CD14-positive monocyte (primary cell): ENCODE results near the gene RNF19B. TPM values are rescaled to one million over a fixed set of nuclear protein-coding genes. Genes with fewer than 3 reads are reported as not detected.

Experiments
- DNase-seq, 3 donors: peaks; one replicate each; pipeline ENCODE4 v3.0.0-alpha.2; 2011 to 2022
- H2AFZ ChIP-seq: 2 replicates; pipeline ENCODE4 v1.6.0; 2012; ENCODE audit warnings: mild to moderate bottlenecking, low read depth, low read length, inconsistent platforms; ENCODE audit not compliant: insufficient read depth, poor library complexity, severe bottlenecking
- H3K27ac ChIP-seq, 2 donors: 1 replicate in 1 of 2; 2 replicates in 1 of 2; pipeline ENCODE4 v1.5.1; 2012 to 2013; ENCODE audit warnings: low read length in 2 of 2, control low read depth in 1 of 2, inconsistent platforms in 1 of 2, low read depth in 1 of 2, mild to moderate bottlenecking in 1 of 2
- H3K27me3 ChIP-seq, 2 donors: one replicate each; pipeline versions ENCODE4 v1.6.0 to v1.6.1; 2011 to 2013; ENCODE audit warnings: low read length in 2 of 2; ENCODE audit not compliant: control insufficient read depth in 2 of 2, insufficient read depth in 2 of 2
- H3K36me3 ChIP-seq, 2 donors: replicated peaks in 1 of 2; 1 replicate in 1 of 2; 2 replicates in 1 of 2; pipeline versions ENCODE4 v1.5.1 to v1.6.1; 2012 to 2013; ENCODE audit warnings: low read length in 2 of 2, control low read depth in 1 of 2, inconsistent platforms in 1 of 2, mild to moderate bottlenecking in 1 of 2; ENCODE audit not compliant: insufficient read depth in 2 of 2, control insufficient read depth in 1 of 2
- H3K4me1 ChIP-seq, 2 donors: 1 replicate in 1 of 2; 2 replicates in 1 of 2; pipeline versions ENCODE4 v1.5.1 to v1.6.1; 2012 to 2013; ENCODE audit warnings: low read length in 2 of 2, control low read depth in 1 of 2, inconsistent platforms in 1 of 2, mild to moderate bottlenecking in 1 of 2, moderate library complexity in 1 of 2; ENCODE audit not compliant: insufficient read depth in 2 of 2, control insufficient read depth in 1 of 2
- H3K4me2 ChIP-seq: replicated peaks from 2 replicates; pipeline ENCODE3; 2012; ENCODE audit warnings: low read length, moderate library complexity, mild to moderate bottlenecking; ENCODE audit not compliant: poor library complexity, severe bottlenecking; ENCODE audit errors: extremely low read depth
- H3K4me3 ChIP-seq, 3 experiments: fragments of 200-600 bp in 1 of 3; sonication (generic) in 1 of 3; replicated peaks in 1 of 3; 1 replicate in 2 of 3; 2 replicates in 1 of 3; pipeline ENCODE4 v1.5.1; 2011 to 2013; ENCODE audit warnings: low read length in 3 of 3, mild to moderate bottlenecking in 3 of 3, control low read depth in 2 of 3, low read depth in 2 of 3, inconsistent platforms in 1 of 3, moderate library complexity in 1 of 3
- H3K79me2 ChIP-seq: 2 replicates; pipeline ENCODE4 v1.6.0; 2012; ENCODE audit warnings: mild to moderate bottlenecking, control low read depth, inconsistent platforms, low read length, moderate library complexity; ENCODE audit not compliant: insufficient read depth
- H3K9ac ChIP-seq: 2 replicates; pipeline ENCODE4 v1.6.0; 2017; ENCODE audit warnings: low read length, mild to moderate bottlenecking; ENCODE audit not compliant: insufficient read depth, poor library complexity, severe bottlenecking
- H3K9me3 ChIP-seq, 2 donors: replicated peaks in 1 of 2; 1 replicate in 1 of 2; 2 replicates in 1 of 2; pipeline versions ENCODE4 v1.5.1 to v1.6.1; 2012 to 2013; ENCODE audit warnings: low read length in 2 of 2, control low read depth in 1 of 2; ENCODE audit not compliant: control insufficient read depth in 1 of 2, insufficient read depth in 1 of 2
- H4K20me1 ChIP-seq: 2 replicates; pipeline ENCODE4 v1.6.0; 2012; ENCODE audit warnings: mild to moderate bottlenecking, low read length, control low read depth, moderate library complexity; ENCODE audit not compliant: insufficient read depth
- H3K27ac Mint-ChIP-seq, 7 donors: one replicate each; pipeline ENCODE4 v1.8.0; 2020; ENCODE audit warnings: mild to moderate bottlenecking in 7 of 7, mixed read lengths in 7 of 7, moderate library complexity in 6 of 7, inconsistent platforms in 2 of 7
- H3K27me3 Mint-ChIP-seq, 3 donors: one replicate each; pipeline ENCODE4 v1.8.0; 2021 to 2022; ENCODE audit warnings: low read depth in 3 of 3, mild to moderate bottlenecking in 3 of 3, mixed read lengths in 3 of 3, moderate library complexity in 3 of 3, inconsistent platforms in 1 of 3
- H3K36me3 Mint-ChIP-seq, 2 donors: one replicate each; pipeline ENCODE4 v1.8.0; 2020; ENCODE audit warnings: mixed read lengths in 2 of 2, inconsistent platforms in 1 of 2, mild to moderate bottlenecking in 1 of 2
- H3K4me1 Mint-ChIP-seq: one replicate; pipeline ENCODE4 v1.8.0; 2020; ENCODE audit warnings: mild to moderate bottlenecking, mixed read lengths
- H3K4me3 Mint-ChIP-seq, 2 donors: one replicate each; pipeline ENCODE4 v1.8.0; 2020; ENCODE audit warnings: mild to moderate bottlenecking in 2 of 2, mixed read lengths in 2 of 2, moderate library complexity in 1 of 2
- H3K9me3 Mint-ChIP-seq, 7 donors: one replicate each; pipeline ENCODE4 v1.8.0; 2020 to 2022; ENCODE audit warnings: mixed read lengths in 7 of 7, mild to moderate bottlenecking in 6 of 7, moderate library complexity in 6 of 7, inconsistent platforms in 2 of 7
- CTCF ChIP-seq: fragments of 200-600 bp; IDR thresholded peaks from one replicate; pipeline ENCODE4 v1.8.0; 2022; ENCODE audit warnings: antibody characterized with exemption, mild to moderate bottlenecking
- WGBS: methylation state at CpG from one replicate; pipeline ENCODE4 v1.1.5; 2013; ENCODE audit warnings: missing lambda C conversion rate; ENCODE audit not compliant: insufficient coverage; 5-methylcytosine and 5-hydroxymethylcytosine counted together
- intact Hi-C, 2 donors: fragments of 100-400 bp; cut with micrococcal nuclease; formaldehyde crosslinking; loops; one replicate each; pipeline versions ENCODE4 v1.15.0 to v1.15.1; 2023
- polyA plus RNA-seq, 3 donors: library from polyadenylated mRNA; depleted of rRNA in 1 of 3; unstranded in 2 of 3; stranded (reverse) in 1 of 3; fragments of 300-500 nt in 2 of 3; fragments of >200 nt in 1 of 3; fragmentation: Illumina TruSeq in 2 of 3; gene quantifications; 1 replicate in 2 of 3; 2 replicates in 1 of 3; pipeline ENCODE4 v1.2.3, GENCODE V29; 2012 to 2021

Gene RNF19B
- polyA plus RNA-seq, 3 donors, result 4.1 to 106 (median 5.8) TPM

GRCh38 chr1:32900956-32901822, 63.4 kb downstream of the RNF19B start, which contains the start of gene TMEM54:
TSS of gene TMEM54 (minus strand) at chr1:32901389. CDS start at chr1:32901238, 151 bp downstream.
- WGBS, result 2% methylated on average over 75 of the region's 92 CpGs
- H3K36me3 Mint-ChIP-seq, result peaks cover 2 to 5% of the 10 kb centered on the region in 2 donors
- no peaks in the 10 kb centered on the region for H3K36me3 ChIP-seq
- no peak within 1 kb of the TSS for H2AFZ ChIP-seq
- intact Hi-C loops, result no loop called here
- peaks cover 56 to 80% (median 64%) of the 10 kb centered on the region in 3 donors for H3K27me3 Mint-ChIP-seq
- peaks cover 35 to 59% of the 10 kb centered on the region in 2 donors for H3K27me3 ChIP-seq
- H4K20me1 ChIP-seq, result no peaks in the 10 kb centered on the region
- H3K4me1 Mint-ChIP-seq, result peaks cover 7% of the 10 kb centered on the region
- peak within 1 kb of the TSS in 1 of 3 experiments; percentile 46 for H3K4me3 ChIP-seq
- DNase-seq, result no peak
- no peak within 1 kb of the TSS for H3K9ac ChIP-seq
- no peaks in the 10 kb centered on the region for H3K79me2 ChIP-seq
- no peak for TF ChIP-seq CTCF
- peaks cover 0 to 10% of the 10 kb centered on the region in 2 donors for H3K9me3 ChIP-seq
- H3K4me1 ChIP-seq, result peaks cover 0 to 5% of the 10 kb centered on the region in 2 donors
- peak within 1 kb of the TSS; percentile 56 for H3K4me2 ChIP-seq
- H3K27ac Mint-ChIP-seq, result no peak within 1 kb of the TSS
- H3K9me3 Mint-ChIP-seq, result peaks cover 0 to 13% (median 8%) of the 10 kb centered on the region in 7 donors
- no peak within 1 kb of the TSS for H3K27ac ChIP-seq
- peak within 1 kb of the TSS; percentile 64 to 88 for H3K4me3 Mint-ChIP-seq

GRCh38 chr1:32900371-32900955, 64.1 kb downstream of the RNF19B start:
- TF ChIP-seq CTCF, result no peak
- Mint-ChIP-seq H3K27ac (no peak overlapping the region), H3K36me3 (peaks cover 2 to 5% of the 10 kb centered on the region in 2 donors), H3K4me1 (peaks cover 7% of the 10 kb centered on the region), H3K27me3 (peaks cover 58 to 87% (median 65%) of the 10 kb centered on the region in 3 donors), H3K9me3 (peaks cover 0 to 13% (median 8%) of the 10 kb centered on the region in 7 donors), H3K4me3 (peak overlapping the region; percentile 56 to 78)
- H3K36me3 ChIP-seq, result no peaks in the 10 kb centered on the region
- H4K20me1 ChIP-seq, result no peaks in the 10 kb centered on the region
- no peak overlapping the region for H3K27ac ChIP-seq
- H3K9ac ChIP-seq, result no peak overlapping the region
- peak overlapping the region in 1 of 3 experiments; percentile 46 for H3K4me3 ChIP-seq
- no peak for DNase-seq
- H3K27me3 ChIP-seq, result peaks cover 35 to 63% of the 10 kb centered on the region in 2 donors
- no peaks in the 10 kb centered on the region for H3K79me2 ChIP-seq
- WGBS, result 24% methylated on average over 14 of the region's 22 CpGs
- H3K4me1 ChIP-seq, result peaks cover 0 to 5% of the 10 kb centered on the region in 2 donors
- H3K9me3 ChIP-seq, result peaks cover 0 to 10% of the 10 kb centered on the region in 2 donors
- H3K4me2 ChIP-seq, result no peak overlapping the region
- no peak overlapping the region for H2AFZ ChIP-seq
- intact Hi-C loops, result no loop called here
